Endothelial cell of umbilical vein (primary cell): ENCODE results near the gene STARD13. TPM values are rescaled to one million over a fixed set of nuclear protein-coding genes. Genes with fewer than 3 reads are reported as not detected.

Experiments
- BruUV-seq: library from RNA; stranded (reverse); fragments of 400-500 nt; replicated peaks from 2 replicates; lab custom pipeline; 2021; lab: Mats Ljungman, UMichigan
- CTCF ChIA-PET: fragments of 300-600, 350-600 bp; sonication (Branson Sonifier 250); formaldehyde crosslinking; loops from one replicate; lab custom pipeline; 2021; ENCODE audit warnings: antibody characterized with exemption, inconsistent platforms; lab: Charles Lee
- POLR2A ChIA-PET: fragments of 300-600, 350-600 bp; sonication (Branson Sonifier 250); formaldehyde crosslinking; loops from one replicate; lab custom pipeline; 2021; ENCODE audit warnings: antibody characterized with exemption, inconsistent platforms; lab: Charles Lee
- DNase-seq: peaks from one replicate; pipeline ENCODE4 v3.0.0-alpha.2; 2011; ENCODE audit warnings: low read depth, low spot score
- FAIRE-seq: peaks from 2 replicates; lab custom pipeline; 2011; peaks lifted over from hg19 to GRCh38; lab: Jason Lieb, UNC
- H2AFZ ChIP-seq: 2 replicates; pipeline ENCODE4 v1.6.0; 2012; ENCODE audit warnings: low read depth, low read length, control low read depth, inconsistent platforms
- H3K27ac ChIP-seq: 2 replicates; pipeline ENCODE4 v1.5.1; 2011; ENCODE audit warnings: low read depth, mild to moderate bottlenecking, control low read depth, low read length, moderate library complexity; ENCODE audit not compliant: insufficient read depth
- H3K27me3 ChIP-seq, 2 experiments: 2 replicates each; pipeline versions ENCODE4 v1.6.0 to v1.6.1; 2011; ENCODE audit warnings: low read length in 2 of 2, mixed read lengths in 1 of 2; ENCODE audit not compliant: control insufficient read depth in 2 of 2, insufficient read depth in 2 of 2
- H3K36me3 ChIP-seq, 2 experiments: 2 replicates in 1 of 2; 3 replicates in 1 of 2; pipeline ENCODE4 v1.5.1; 2011; ENCODE audit warnings: low read length in 2 of 2, mild to moderate bottlenecking in 1 of 2, moderate library complexity in 1 of 2; ENCODE audit not compliant: control insufficient read depth in 2 of 2, insufficient read depth in 2 of 2; ENCODE audit errors: extremely low read depth in 1 of 2
- H3K4me1 ChIP-seq: 3 replicates; pipeline ENCODE4 v1.5.1; 2011; ENCODE audit warnings: mild to moderate bottlenecking, low read length; ENCODE audit not compliant: control insufficient read depth, insufficient read depth; ENCODE audit errors: extremely low read depth
- H3K4me2 ChIP-seq: 2 replicates; pipeline ENCODE4 v1.6.1; 2011; ENCODE audit warnings: low read length, control low read depth, mixed read lengths; ENCODE audit not compliant: insufficient read depth
- H3K4me3 ChIP-seq, 3 experiments: fragments of 200-600 bp in 1 of 3; sonication (generic), shearing (Covaris generic) in 1 of 3; replicated peaks in 1 of 3; 2 replicates each; pipeline ENCODE4 v1.5.1; 2011 to 2016; ENCODE audit warnings: control low read depth in 3 of 3, low read length in 3 of 3, mild to moderate bottlenecking in 2 of 3, inconsistent platforms in 1 of 3, low read depth in 1 of 3, moderate library complexity in 1 of 3; ENCODE audit not compliant: insufficient read depth in 1 of 3
- H3K79me2 ChIP-seq: 2 replicates; pipeline ENCODE4 v1.6.0; 2012; ENCODE audit warnings: low read length, inconsistent platforms; ENCODE audit not compliant: control insufficient read depth, insufficient read depth
- H3K9ac ChIP-seq: replicated peaks from 2 replicates; pipeline ENCODE3; 2011; ENCODE audit warnings: low read length, control low read depth; ENCODE audit not compliant: insufficient read depth; ENCODE audit errors: extremely low read depth
- H3K9me1 ChIP-seq: replicated peaks from 3 replicates; pipeline ENCODE4 v1.6.0; 2011; ENCODE audit warnings: mild to moderate bottlenecking, low read length; ENCODE audit not compliant: control insufficient read depth, insufficient read depth; ENCODE audit errors: extremely low read depth
- H3K9me3 ChIP-seq: replicated peaks from 2 replicates; pipeline ENCODE4 v1.5.1; 2012; ENCODE audit warnings: low read length, inconsistent platforms; ENCODE audit not compliant: control insufficient read depth, insufficient read depth
- H4K20me1 ChIP-seq: replicated peaks from 2 replicates; pipeline ENCODE3; 2011; ENCODE audit warnings: mild to moderate bottlenecking, low read length; ENCODE audit not compliant: control insufficient read depth, insufficient read depth; ENCODE audit errors: extremely low read depth
- EZH2 ChIP-seq: IDR thresholded peaks from 2 replicates; pipeline ENCODE4 v1.6.1; 2012; ENCODE audit warnings: borderline replicate concordance, low read depth, mild to moderate bottlenecking, moderate library complexity, low read length, inconsistent platforms; ENCODE audit not compliant: severe bottlenecking
- FOS ChIP-seq: IDR thresholded peaks from 2 replicates; pipeline ENCODE4 v1.6.1; 2011; ENCODE audit warnings: mild to moderate bottlenecking, low read length, moderate library complexity, borderline replicate concordance; ENCODE audit not compliant: insufficient read depth
- GATA2 ChIP-seq: IDR thresholded peaks from 2 replicates; pipeline ENCODE4 v1.7.0; 2011; ENCODE audit warnings: low read depth, mild to moderate bottlenecking, moderate library complexity, mixed read lengths, low read length; ENCODE audit not compliant: insufficient read length, insufficient read depth
- JUN ChIP-seq: IDR thresholded peaks from 2 replicates; pipeline ENCODE4 v1.6.1; 2011; ENCODE audit warnings: borderline replicate concordance, low read depth; ENCODE audit not compliant: insufficient read length, insufficient read depth
- MYC ChIP-seq: IDR thresholded peaks from one replicate; pipeline ENCODE4 v1.6.1; 2011; ENCODE audit warnings: mild to moderate bottlenecking, low read depth, low read length
- POLR2A ChIP-seq: IDR thresholded peaks from 2 replicates; pipeline ENCODE4 v1.6.1; 2012; ENCODE audit warnings: low read depth, mild to moderate bottlenecking, control low read depth, low read length
- POLR2AphosphoS5 ChIP-seq: IDR thresholded peaks from 2 replicates; pipeline ENCODE4 v1.6.1; 2012; ENCODE audit warnings: low read depth, mild to moderate bottlenecking, control low read depth, low read length, moderate library complexity; ENCODE audit not compliant: insufficient read depth
- dilution Hi-C: fragments of 300-500 bp; cut with MboI; formaldehyde crosslinking; loops from one replicate; pipeline ENCODE4 v1.15.0; 2019; ENCODE audit warnings: low sequenced_read_pairs; ENCODE audit not compliant: extremely low pct_ligation_motif_present
- intact Hi-C: fragments of 100-400 bp; cut with micrococcal nuclease; formaldehyde crosslinking; loops from one replicate; pipeline ENCODE4 v1.10.0; 2022
- polyA plus RNA-seq, 4 experiments: library from polyadenylated mRNA; depleted of rRNA in 3 of 4; stranded (reverse) in 3 of 4; unstranded in 1 of 4; fragments of >200 nt; gene quantifications; 2 replicates each; pipeline versions ENCODE4 v1.2.1 to v1.2.3, GENCODE V29; 2011 to 2012; ENCODE audit warnings: missing spikeins in 1 of 4
- total RNA-seq: library from RNA; stranded (reverse); gene quantifications from 2 replicates; pipeline ENCODE4 v1.2.3, GENCODE V29; 2021
- TF ChIP-seq, protein P1 (sequence below), 2 donors: IDR thresholded peaks; 1 replicate in 1 of 2; 2 replicates in 1 of 2; pipeline ENCODE4 v1.5.1; 2011; ENCODE audit warnings: low read length in 2 of 2, mild to moderate bottlenecking in 2 of 2, moderate library complexity in 2 of 2, control low read depth in 1 of 2, inconsistent platforms in 1 of 2, low read depth in 1 of 2; ENCODE audit not compliant: insufficient read depth in 1 of 2; ENCODE audit errors: extremely low read depth in 1 of 2
- TF ChIP-seq, protein P2 (sequence below): IDR thresholded peaks from 2 replicates; pipeline ENCODE4 v1.6.1; 2011; ENCODE audit not compliant: insufficient read depth, insufficient read length

The STARD13 gene
- total and polyA plus RNA-seq, 2 donors (not counting 3 experiments of a cell fraction or from before 2014, with no cell fraction given), result 11.0 to 47.7 TPM

DNA sequence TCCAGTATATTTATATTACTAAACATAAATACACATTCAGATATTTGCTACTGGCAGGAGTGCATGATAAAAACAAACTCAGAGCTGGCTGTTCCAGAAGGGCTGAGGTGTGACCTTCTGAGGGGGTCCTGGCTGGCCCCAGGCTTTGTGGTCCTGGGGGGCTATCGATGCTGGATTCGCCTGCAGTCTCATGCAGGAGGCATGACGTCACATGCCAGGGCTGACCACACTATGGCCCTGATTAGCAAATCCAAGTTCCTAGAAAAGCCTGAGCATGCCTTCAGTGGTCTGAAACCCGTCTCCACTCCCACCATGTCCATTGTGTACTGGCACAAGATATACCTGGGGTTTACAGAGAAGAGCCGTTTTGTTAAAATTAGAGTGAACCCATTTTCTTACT is 171.4 kb downstream of the STARD13 start:
- Histone ChIP-seq H3K27ac (no peak overlapping the region), H2AFZ (no peak overlapping the region), H4K20me1 (peaks cover 2% of the 10 kb centered on the region), H3K9me1 (no peaks in the 10 kb centered on the region), H3K27me3 (no peaks in the 10 kb centered on the region), H3K4me3 (no peak overlapping the region), H3K9ac (no peak overlapping the region), H3K79me2 (no peaks in the 10 kb centered on the region), H3K9me3 (no peaks in the 10 kb centered on the region), H3K36me3 (peaks cover 17 to 38% of the 10 kb centered on the region in 2 experiments), H3K4me1 (peaks cover 21% of the 10 kb centered on the region), H3K4me2 (no peak overlapping the region)
- dilution Hi-C loops (no loop called here), intact Hi-C loops (no loop called here)
- FAIRE-seq, result no peak
- CTCF ChIA-PET, result no interaction called here
- POLR2A ChIA-PET, result no interaction called here
- TF ChIP-seq POLR2A, result no peak
- TF ChIP-seq, protein P1, sequence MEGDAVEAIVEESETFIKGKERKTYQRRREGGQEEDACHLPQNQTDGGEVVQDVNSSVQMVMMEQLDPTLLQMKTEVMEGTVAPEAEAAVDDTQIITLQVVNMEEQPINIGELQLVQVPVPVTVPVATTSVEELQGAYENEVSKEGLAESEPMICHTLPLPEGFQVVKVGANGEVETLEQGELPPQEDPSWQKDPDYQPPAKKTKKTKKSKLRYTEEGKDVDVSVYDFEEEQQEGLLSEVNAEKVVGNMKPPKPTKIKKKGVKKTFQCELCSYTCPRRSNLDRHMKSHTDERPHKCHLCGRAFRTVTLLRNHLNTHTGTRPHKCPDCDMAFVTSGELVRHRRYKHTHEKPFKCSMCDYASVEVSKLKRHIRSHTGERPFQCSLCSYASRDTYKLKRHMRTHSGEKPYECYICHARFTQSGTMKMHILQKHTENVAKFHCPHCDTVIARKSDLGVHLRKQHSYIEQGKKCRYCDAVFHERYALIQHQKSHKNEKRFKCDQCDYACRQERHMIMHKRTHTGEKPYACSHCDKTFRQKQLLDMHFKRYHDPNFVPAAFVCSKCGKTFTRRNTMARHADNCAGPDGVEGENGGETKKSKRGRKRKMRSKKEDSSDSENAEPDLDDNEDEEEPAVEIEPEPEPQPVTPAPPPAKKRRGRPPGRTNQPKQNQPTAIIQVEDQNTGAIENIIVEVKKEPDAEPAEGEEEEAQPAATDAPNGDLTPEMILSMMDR (IDR thresholded peaks at IDR 0.05; ENCODE audit: extremely low read depth in 1 of 2, insufficient read depth in 1 of 2, low read depth in 1 of 2, low read length in 2 of 2), result no peak
- TF ChIP-seq GATA2, result no peak
- no peak for TF ChIP-seq JUN
- TF ChIP-seq, protein P2, sequence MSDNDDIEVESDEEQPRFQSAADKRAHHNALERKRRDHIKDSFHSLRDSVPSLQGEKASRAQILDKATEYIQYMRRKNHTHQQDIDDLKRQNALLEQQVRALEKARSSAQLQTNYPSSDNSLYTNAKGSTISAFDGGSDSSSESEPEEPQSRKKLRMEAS, result no peak
- no peak for TF ChIP-seq POLR2AphosphoS5
- no peak for TF ChIP-seq MYC
- TF ChIP-seq EZH2, result no peak
- TF ChIP-seq FOS, result no peak
- no TSS peak for BruUV-seq
- no peak for DNase-seq
